ENCODE measurements around the gene KDM2B.

DNA sequence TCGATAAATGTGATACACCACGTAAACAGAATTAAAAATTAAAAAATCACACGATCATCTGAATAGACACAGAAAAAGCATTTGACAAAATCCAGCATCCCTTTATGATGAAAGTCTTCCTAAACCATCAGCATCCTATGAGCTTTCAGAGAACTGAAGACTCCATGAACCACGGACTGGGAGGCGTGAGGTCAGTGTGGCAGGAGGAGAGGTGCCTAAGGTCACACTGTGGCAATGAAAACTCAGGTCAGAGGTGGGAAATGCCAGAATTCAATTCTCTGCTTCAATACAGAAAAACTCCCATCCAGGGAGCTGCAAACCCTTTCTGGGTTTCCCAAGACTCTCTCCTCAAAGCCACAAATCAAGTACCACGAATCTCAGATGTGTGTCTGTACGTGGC, 51.6 kb downstream of the KDM2B start:
- TF ChIP-seq CHD2 (IDR thresholded peaks at IDR 0.05; ENCODE audit: low read length) (no peak), ASH2L (IDR thresholded peaks at IDR 0.05; ENCODE audit: low read length) (no peak)
